Chondrocyte (in vitro differentiated cells): ENCODE measurements around the gene C9orf85. TPM values are rescaled to one million over a fixed set of nuclear protein-coding genes. Genes with fewer than 3 reads are reported as not detected.

Experiments used
- DNase-seq: peaks from one replicate; pipeline ENCODE4 v3.0.0; 2021; ENCODE audit warnings: mixed read lengths, low spot score
- H3K27ac Mint-ChIP-seq: one replicate; pipeline ENCODE4 v1.8.0; 2021; ENCODE audit warnings: mild to moderate bottlenecking, moderate library complexity, mixed read lengths; ENCODE audit not compliant: unreplicated experiment
- H3K27me3 Mint-ChIP-seq: 2 replicates; pipeline ENCODE4 v1.8.0; 2021; ENCODE audit warnings: low read depth, mixed read lengths
- H3K36me3 Mint-ChIP-seq: 2 replicates; pipeline ENCODE4 v1.8.0; 2021; ENCODE audit warnings: low read depth, mixed read lengths
- H3K4me1 Mint-ChIP-seq: 2 replicates; pipeline ENCODE4 v1.8.0; 2021; ENCODE audit warnings: low read depth, mild to moderate bottlenecking, mixed read lengths
- H3K4me3 Mint-ChIP-seq: one replicate; pipeline ENCODE4 v1.8.0; 2021; ENCODE audit warnings: mild to moderate bottlenecking, moderate library complexity, mixed read lengths; ENCODE audit not compliant: unreplicated experiment
- H3K9me3 Mint-ChIP-seq: 2 replicates; pipeline ENCODE4 v1.8.0; 2021; ENCODE audit warnings: low read depth, mixed read lengths
- CTCF ChIP-seq: fragments of 200-600 bp; sonication (generic); IDR thresholded peaks from 2 replicates; pipeline ENCODE4 v1.5.0; 2021; ENCODE audit warnings: antibody characterized with exemption, mild to moderate bottlenecking, moderate library complexity
- total RNA-seq: library from RNA; stranded (reverse); gene quantifications from 3 replicates; pipeline ENCODE4 v1.2.1, GENCODE V29; 2021

The C9orf85 gene
- total RNA-seq, 1 donor from 2014 or later: 8.5 TPM

GRCh38 chr9:71965403-71965802 lies 54.0 kb downstream of the C9orf85 start:
- Mint-ChIP-seq H3K4me1 (no peaks in the 10 kb centered on the region), H3K27me3 (no peaks in the 10 kb centered on the region), H3K36me3 (peaks cover 10% of the 10 kb centered on the region), H3K27ac (no peak overlapping the region), H3K9me3 (peaks cover 6% of the 10 kb centered on the region), H3K4me3 (no peak overlapping the region)
- no peak for TF ChIP-seq CTCF
- DNase-seq: no peak

GRCh38 chr9:71966601-71967000 lies 55.2 kb downstream of the C9orf85 start:
- Mint-ChIP-seq H3K36me3 (peaks cover 10% of the 10 kb centered on the region), H3K27ac (no peak overlapping the region), H3K27me3 (no peaks in the 10 kb centered on the region), H3K4me3 (no peak overlapping the region), H3K4me1 (no peaks in the 10 kb centered on the region), H3K9me3 (peaks cover 6% of the 10 kb centered on the region)
- no peak for TF ChIP-seq CTCF
- DNase-seq: no peak

- no peak for TF ChIP-seq CTCF
- Mint-ChIP-seq H3K27ac (no peak overlapping the region), H3K9me3 (peaks cover 6% of the 10 kb centered on the region), H3K4me3 (no peak overlapping the region), H3K36me3 (peaks cover 12% of the 10 kb centered on the region), H3K4me1 (no peaks in the 10 kb centered on the region), H3K27me3 (no peaks in the 10 kb centered on the region)
- no peak for DNase-seq
These were observed 57.2 kb downstream of the C9orf85 start for GRCh38 chr9:71968541-71969090.

- H3K4me1 Mint-ChIP-seq: no peaks in the 10 kb centered on the region
- TF ChIP-seq CTCF: peak; percentile 75
- H3K27ac Mint-ChIP-seq: no peak overlapping the region
- peaks cover 4% of the 10 kb centered on the region for H3K36me3 Mint-ChIP-seq
- no peaks in the 10 kb centered on the region for H3K27me3 Mint-ChIP-seq
- no peaks in the 10 kb centered on the region for H3K9me3 Mint-ChIP-seq
- no peak for DNase-seq
- no peak overlapping the region for H3K4me3 Mint-ChIP-seq
These were observed 64.4 kb downstream of the C9orf85 start for GRCh38 chr9:71975833-71976232.

- H3K27ac Mint-ChIP-seq: no peak overlapping the region
- no peaks in the 10 kb centered on the region for H3K4me1 Mint-ChIP-seq
These were observed 65.6 kb downstream of the C9orf85 start for GRCh38 chr9:71977003-71977402.

More at GRCh38 chr9:71977003-71977402, 65.6 kb downstream of the C9orf85 start:
- no peaks in the 10 kb centered on the region for H3K9me3 Mint-ChIP-seq
- no peak for TF ChIP-seq CTCF
- DNase-seq: no peak
- peaks cover 4% of the 10 kb centered on the region for H3K36me3 Mint-ChIP-seq
- H3K27me3 Mint-ChIP-seq: no peaks in the 10 kb centered on the region
- H3K4me3 Mint-ChIP-seq: no peak overlapping the region
